MM.1S (cell line): Measurements from ENCODE around the gene MYOC.

ENCODE experiments used
- EZH2phosphoT487 ChIP-seq: fragments of 300-600 bp; sonication (generic); IDR thresholded peaks from 2 replicates; pipeline ENCODE4 v1.6.1; 2018; ENCODE audit warnings: antibody characterized with exemption, low read length
- TF ChIP-seq, protein P1 (sequence below): fragments of 300-600 bp; sonication (generic); IDR thresholded peaks from 2 replicates; pipeline ENCODE4 v1.5.1; 2016; ENCODE audit warnings: antibody characterized with exemption, low read length, mixed read lengths

DNA sequence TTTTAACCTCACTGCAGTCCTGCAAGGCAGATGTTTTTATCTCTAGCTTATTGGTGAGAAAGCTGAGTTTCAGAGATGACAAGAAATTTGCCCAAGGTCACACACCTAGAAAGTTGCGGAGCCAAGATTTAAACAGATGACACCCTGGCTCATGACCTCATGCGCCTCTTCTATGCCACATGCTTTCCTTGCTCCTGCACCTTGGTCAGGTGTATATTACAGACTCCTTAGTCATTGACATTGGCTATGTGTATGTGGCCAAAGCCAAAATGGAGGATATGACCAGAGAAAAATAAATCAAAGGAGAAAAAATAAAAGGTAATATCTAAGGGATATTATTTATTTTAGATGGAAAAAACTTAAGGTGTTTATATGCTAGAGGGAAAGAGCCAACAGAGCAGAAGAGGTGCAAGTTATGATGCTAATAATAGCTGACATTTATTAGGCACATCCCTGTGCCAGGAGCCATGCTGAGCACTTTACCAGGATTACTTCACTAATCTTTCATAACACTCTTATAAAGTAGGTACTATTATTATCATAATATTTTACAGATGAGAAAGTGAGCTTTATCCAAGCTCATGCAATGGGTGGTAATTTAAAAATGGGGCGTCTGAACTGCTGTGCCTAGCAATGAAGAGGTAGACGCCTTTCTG is 13.8 kb upstream of the MYOC start:
- TF ChIP-seq, protein P1, sequence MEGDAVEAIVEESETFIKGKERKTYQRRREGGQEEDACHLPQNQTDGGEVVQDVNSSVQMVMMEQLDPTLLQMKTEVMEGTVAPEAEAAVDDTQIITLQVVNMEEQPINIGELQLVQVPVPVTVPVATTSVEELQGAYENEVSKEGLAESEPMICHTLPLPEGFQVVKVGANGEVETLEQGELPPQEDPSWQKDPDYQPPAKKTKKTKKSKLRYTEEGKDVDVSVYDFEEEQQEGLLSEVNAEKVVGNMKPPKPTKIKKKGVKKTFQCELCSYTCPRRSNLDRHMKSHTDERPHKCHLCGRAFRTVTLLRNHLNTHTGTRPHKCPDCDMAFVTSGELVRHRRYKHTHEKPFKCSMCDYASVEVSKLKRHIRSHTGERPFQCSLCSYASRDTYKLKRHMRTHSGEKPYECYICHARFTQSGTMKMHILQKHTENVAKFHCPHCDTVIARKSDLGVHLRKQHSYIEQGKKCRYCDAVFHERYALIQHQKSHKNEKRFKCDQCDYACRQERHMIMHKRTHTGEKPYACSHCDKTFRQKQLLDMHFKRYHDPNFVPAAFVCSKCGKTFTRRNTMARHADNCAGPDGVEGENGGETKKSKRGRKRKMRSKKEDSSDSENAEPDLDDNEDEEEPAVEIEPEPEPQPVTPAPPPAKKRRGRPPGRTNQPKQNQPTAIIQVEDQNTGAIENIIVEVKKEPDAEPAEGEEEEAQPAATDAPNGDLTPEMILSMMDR, result no peak
- no peak for TF ChIP-seq EZH2phosphoT487
